ENCODE results near the gene WDR75. TPM values are rescaled to one million over a fixed set of nuclear protein-coding genes. Genes with fewer than 3 reads are reported as not detected.
"Not testable (repeated sequence)": the region's sequence is repeated elsewhere in the genome, so short reads cannot be mapped to it uniquely, and the experiment has no call there.

WDR75 gene
- total RNA-seq, 1 donor from 2014 or later, result 24.7 TPM

- H3K27ac Mint-ChIP-seq (ENCODE audit: unreplicated experiment), result no peak overlapping the region
- no peaks in the 10 kb centered on the region for H3K9me3 Mint-ChIP-seq (ENCODE audit: low read depth)
- no peak overlapping the region for H3K4me3 Mint-ChIP-seq (ENCODE audit: unreplicated experiment)
- H3K4me1 Mint-ChIP-seq (ENCODE audit: low read depth), result peaks cover 3% of the 10 kb centered on the region
- H3K36me3 Mint-ChIP-seq (ENCODE audit: low read depth), result peaks cover 35% of the 10 kb centered on the region
- TF ChIP-seq, protein P1, sequence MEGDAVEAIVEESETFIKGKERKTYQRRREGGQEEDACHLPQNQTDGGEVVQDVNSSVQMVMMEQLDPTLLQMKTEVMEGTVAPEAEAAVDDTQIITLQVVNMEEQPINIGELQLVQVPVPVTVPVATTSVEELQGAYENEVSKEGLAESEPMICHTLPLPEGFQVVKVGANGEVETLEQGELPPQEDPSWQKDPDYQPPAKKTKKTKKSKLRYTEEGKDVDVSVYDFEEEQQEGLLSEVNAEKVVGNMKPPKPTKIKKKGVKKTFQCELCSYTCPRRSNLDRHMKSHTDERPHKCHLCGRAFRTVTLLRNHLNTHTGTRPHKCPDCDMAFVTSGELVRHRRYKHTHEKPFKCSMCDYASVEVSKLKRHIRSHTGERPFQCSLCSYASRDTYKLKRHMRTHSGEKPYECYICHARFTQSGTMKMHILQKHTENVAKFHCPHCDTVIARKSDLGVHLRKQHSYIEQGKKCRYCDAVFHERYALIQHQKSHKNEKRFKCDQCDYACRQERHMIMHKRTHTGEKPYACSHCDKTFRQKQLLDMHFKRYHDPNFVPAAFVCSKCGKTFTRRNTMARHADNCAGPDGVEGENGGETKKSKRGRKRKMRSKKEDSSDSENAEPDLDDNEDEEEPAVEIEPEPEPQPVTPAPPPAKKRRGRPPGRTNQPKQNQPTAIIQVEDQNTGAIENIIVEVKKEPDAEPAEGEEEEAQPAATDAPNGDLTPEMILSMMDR (IDR thresholded peaks at IDR 0.05), result no peak
- no peaks in the 10 kb centered on the region for H3K27me3 Mint-ChIP-seq (ENCODE audit: low read depth)
- DNase-seq (ENCODE audit: low spot score), result no peak
These were observed 25.9 kb downstream of the WDR75 start for GRCh38 chr2:189467160-189467559.

GRCh38 chr2:189467593-189467992 is 26.3 kb downstream of the WDR75 start:
- no peak overlapping the region for H3K4me3 Mint-ChIP-seq (ENCODE audit: unreplicated experiment)
- H3K36me3 Mint-ChIP-seq (ENCODE audit: low read depth), result peaks cover 34% of the 10 kb centered on the region
- H3K27ac Mint-ChIP-seq (ENCODE audit: unreplicated experiment), result no peak overlapping the region
- TF ChIP-seq, protein P1 (IDR thresholded peaks at IDR 0.05), result no peak
- H3K4me1 Mint-ChIP-seq (ENCODE audit: low read depth), result peaks cover 3% of the 10 kb centered on the region
- no peak for DNase-seq (ENCODE audit: low spot score)
- H3K27me3 Mint-ChIP-seq (ENCODE audit: low read depth), result no peaks in the 10 kb centered on the region
- no peaks in the 10 kb centered on the region for H3K9me3 Mint-ChIP-seq (ENCODE audit: low read depth)

- no peak overlapping the region for H3K27ac Mint-ChIP-seq (ENCODE audit: unreplicated experiment)
- H3K27me3 Mint-ChIP-seq (ENCODE audit: low read depth), result no peaks in the 10 kb centered on the region
- DNase-seq (ENCODE audit: low spot score), result no peak
- H3K9me3 Mint-ChIP-seq (ENCODE audit: low read depth), result no peaks in the 10 kb centered on the region
- no peak overlapping the region for H3K4me3 Mint-ChIP-seq (ENCODE audit: unreplicated experiment)
- peaks cover 45% of the 10 kb centered on the region for H3K36me3 Mint-ChIP-seq (ENCODE audit: low read depth)
- H3K4me1 Mint-ChIP-seq (ENCODE audit: low read depth), result peaks cover under 1% of the 10 kb centered on the region
- TF ChIP-seq, protein P1 (IDR thresholded peaks at IDR 0.05), result no peak
These were observed 33.3 kb downstream of the WDR75 start for GRCh38 chr2:189474526-189474925.

- TF ChIP-seq, protein P1 (IDR thresholded peaks at IDR 0.05), result no peak
- Mint-ChIP-seq H3K9me3 (ENCODE audit: low read depth) (no peaks in the 10 kb centered on the region), H3K27me3 (ENCODE audit: low read depth) (no peaks in the 10 kb centered on the region), H3K36me3 (ENCODE audit: low read depth) (peaks cover 28% of the 10 kb centered on the region), H3K27ac (ENCODE audit: unreplicated experiment) (no peak overlapping the region), H3K4me3 (ENCODE audit: unreplicated experiment) (no peak overlapping the region), H3K4me1 (ENCODE audit: low read depth) (no peaks in the 10 kb centered on the region)
- DNase-seq (ENCODE audit: low spot score), result no peak
These were observed 36.5 kb downstream of the WDR75 start for GRCh38 chr2:189477756-189478155.

- DNase-seq (ENCODE audit: low spot score); H3K27ac Mint-ChIP-seq (ENCODE audit: unreplicated experiment); H3K27me3 Mint-ChIP-seq (ENCODE audit: low read depth); H3K4me3 Mint-ChIP-seq (ENCODE audit: unreplicated experiment); H3K4me1 Mint-ChIP-seq (ENCODE audit: low read depth); H3K9me3 Mint-ChIP-seq (ENCODE audit: low read depth): not testable (repeated sequence)
- peaks cover 27% of the 10 kb centered on the region for H3K36me3 Mint-ChIP-seq (ENCODE audit: low read depth)
These were observed 37.0 kb downstream of the WDR75 start for GRCh38 chr2:189478289-189478688.

GRCh38 chr2:189481071-189481470 is 39.8 kb downstream of the WDR75 start:
- TF ChIP-seq, protein P1 (IDR thresholded peaks at IDR 0.05), result no peak
- H3K9me3 Mint-ChIP-seq (ENCODE audit: low read depth), result no peaks in the 10 kb centered on the region
- H3K36me3 Mint-ChIP-seq (ENCODE audit: low read depth), result peaks cover 9% of the 10 kb centered on the region
- H3K4me3 Mint-ChIP-seq (ENCODE audit: unreplicated experiment), result no peak overlapping the region
- H3K27ac Mint-ChIP-seq (ENCODE audit: unreplicated experiment), result no peak overlapping the region
- no peaks in the 10 kb centered on the region for H3K4me1 Mint-ChIP-seq (ENCODE audit: low read depth)
- DNase-seq (ENCODE audit: low spot score), result no peak
- H3K27me3 Mint-ChIP-seq (ENCODE audit: low read depth), result no peaks in the 10 kb centered on the region

Measured in chondrocyte (in vitro differentiated cells).